ENCODE results near the gene CASR.
"Not testable (repeated sequence)": the region's sequence is repeated elsewhere in the genome, so short reads cannot be mapped to it uniquely, and the experiment has no call there.

CASR gene, protein sequence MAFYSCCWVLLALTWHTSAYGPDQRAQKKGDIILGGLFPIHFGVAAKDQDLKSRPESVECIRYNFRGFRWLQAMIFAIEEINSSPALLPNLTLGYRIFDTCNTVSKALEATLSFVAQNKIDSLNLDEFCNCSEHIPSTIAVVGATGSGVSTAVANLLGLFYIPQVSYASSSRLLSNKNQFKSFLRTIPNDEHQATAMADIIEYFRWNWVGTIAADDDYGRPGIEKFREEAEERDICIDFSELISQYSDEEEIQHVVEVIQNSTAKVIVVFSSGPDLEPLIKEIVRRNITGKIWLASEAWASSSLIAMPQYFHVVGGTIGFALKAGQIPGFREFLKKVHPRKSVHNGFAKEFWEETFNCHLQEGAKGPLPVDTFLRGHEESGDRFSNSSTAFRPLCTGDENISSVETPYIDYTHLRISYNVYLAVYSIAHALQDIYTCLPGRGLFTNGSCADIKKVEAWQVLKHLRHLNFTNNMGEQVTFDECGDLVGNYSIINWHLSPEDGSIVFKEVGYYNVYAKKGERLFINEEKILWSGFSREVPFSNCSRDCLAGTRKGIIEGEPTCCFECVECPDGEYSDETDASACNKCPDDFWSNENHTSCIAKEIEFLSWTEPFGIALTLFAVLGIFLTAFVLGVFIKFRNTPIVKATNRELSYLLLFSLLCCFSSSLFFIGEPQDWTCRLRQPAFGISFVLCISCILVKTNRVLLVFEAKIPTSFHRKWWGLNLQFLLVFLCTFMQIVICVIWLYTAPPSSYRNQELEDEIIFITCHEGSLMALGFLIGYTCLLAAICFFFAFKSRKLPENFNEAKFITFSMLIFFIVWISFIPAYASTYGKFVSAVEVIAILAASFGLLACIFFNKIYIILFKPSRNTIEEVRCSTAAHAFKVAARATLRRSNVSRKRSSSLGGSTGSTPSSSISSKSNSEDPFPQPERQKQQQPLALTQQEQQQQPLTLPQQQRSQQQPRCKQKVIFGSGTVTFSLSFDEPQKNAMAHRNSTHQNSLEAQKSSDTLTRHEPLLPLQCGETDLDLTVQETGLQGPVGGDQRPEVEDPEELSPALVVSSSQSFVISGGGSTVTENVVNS

DNA sequence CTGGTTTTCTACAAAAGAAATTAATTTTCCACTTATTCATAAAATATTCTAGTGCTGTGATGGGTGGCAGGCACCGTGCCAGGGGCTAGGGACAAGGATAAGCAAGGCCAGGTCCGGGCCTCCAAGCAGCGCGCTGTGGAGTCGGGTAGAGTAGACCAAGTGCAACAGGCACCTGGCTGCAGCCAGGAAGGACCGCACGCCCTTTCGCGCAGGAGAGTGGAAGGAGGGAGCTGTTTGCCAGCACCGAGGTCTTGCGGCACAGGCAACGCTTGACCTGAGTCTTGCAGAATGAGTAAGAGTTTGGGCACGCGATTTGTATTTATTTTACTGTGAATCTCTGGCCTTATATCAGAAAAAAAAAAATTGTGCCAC is at the start of gene CASR:
CASR (plus strand) TSS at position 148 of the 372 bp plus-strand sequence. CDS start 70,522 bp downstream, outside the sequence.
- H3K27me3 Mint-ChIP-seq: peaks cover 30% of the 10 kb centered on the region
- peak within 1 kb of the TSS; percentile 83 for H3K4me3 Mint-ChIP-seq
- DNase-seq (ENCODE audit: low spot score in 2 of 2): no peak
- H3K36me3 Mint-ChIP-seq: no peaks in the 10 kb centered on the region
- H3K9me3 Mint-ChIP-seq: no peaks in the 10 kb centered on the region
- H3K27ac Mint-ChIP-seq: peak within 1 kb of the TSS; percentile 26
- ATAC-seq (ENCODE audit: low read depth): peak; percentile 47
- H3K4me1 Mint-ChIP-seq: peaks cover 7% of the 10 kb centered on the region

GRCh38 chr3:122146466-122146865 is 37.0 kb upstream of the CASR start:
- Mint-ChIP-seq H3K36me3 (peaks cover 3% of the 10 kb centered on the region), H3K9me3 (no peaks in the 10 kb centered on the region), H3K27ac (no peak overlapping the region), H3K4me3 (no peak overlapping the region), H3K4me1 (no peaks in the 10 kb centered on the region), H3K27me3 (no peaks in the 10 kb centered on the region)
- ATAC-seq (ENCODE audit: low read depth): no peak
- DNase-seq (ENCODE audit: low spot score in 2 of 2): no peak

DNA sequence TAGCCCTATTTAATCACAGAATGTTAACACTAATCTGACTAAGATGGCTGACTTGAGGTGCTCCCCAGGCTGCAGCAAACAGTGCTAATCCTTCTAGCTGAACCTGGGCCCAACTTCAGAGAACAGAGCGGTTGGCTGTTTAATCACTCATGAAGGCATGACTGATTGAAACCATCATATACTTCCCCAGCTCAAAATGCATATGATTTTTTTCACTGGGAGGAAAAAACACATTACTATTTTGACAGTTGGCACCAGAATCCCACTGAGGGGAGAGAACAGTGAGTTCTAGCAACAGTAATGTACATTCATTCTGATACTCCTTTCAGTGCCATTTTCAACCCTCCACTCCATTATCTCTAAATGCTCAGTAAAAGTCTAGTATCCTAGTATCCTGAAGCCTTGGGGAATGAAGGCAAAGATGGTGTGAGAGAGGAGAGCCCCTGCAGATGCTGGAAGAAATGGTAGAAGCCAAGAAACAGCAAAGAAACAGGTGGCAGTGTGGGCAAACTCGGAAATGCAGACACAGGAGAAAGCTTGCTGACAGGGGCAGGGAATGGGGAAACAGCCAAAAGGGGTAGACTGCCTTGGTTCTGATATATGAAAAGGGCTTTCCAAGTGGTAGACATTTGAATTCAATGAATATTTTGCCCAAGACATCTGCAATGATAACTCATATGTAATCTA is 34.4 kb upstream of the CASR start:
- H3K36me3 Mint-ChIP-seq: peaks cover under 1% of the 10 kb centered on the region
- no peaks in the 10 kb centered on the region for H3K27me3 Mint-ChIP-seq
- no peak for ATAC-seq (ENCODE audit: low read depth)
- no peak for DNase-seq (ENCODE audit: low spot score in 2 of 2)
- no peaks in the 10 kb centered on the region for H3K4me1 Mint-ChIP-seq
- no peaks in the 10 kb centered on the region for H3K9me3 Mint-ChIP-seq
- H3K4me3 Mint-ChIP-seq: no peak overlapping the region
- H3K27ac Mint-ChIP-seq: no peak overlapping the region

- no peak for ATAC-seq (ENCODE audit: low read depth)
- H3K9me3 Mint-ChIP-seq: peaks cover 7% of the 10 kb centered on the region
- no peak for DNase-seq (ENCODE audit: low spot score in 2 of 2)
- H3K27me3 Mint-ChIP-seq: no peaks in the 10 kb centered on the region
- H3K36me3 Mint-ChIP-seq: peaks cover 3% of the 10 kb centered on the region
- H3K4me1 Mint-ChIP-seq: no peaks in the 10 kb centered on the region
- H3K27ac Mint-ChIP-seq: no peak overlapping the region
- H3K4me3 Mint-ChIP-seq: no peak overlapping the region
These were observed 32.0 kb upstream of the CASR start for GRCh38 chr3:122151480-122151879.

DNA sequence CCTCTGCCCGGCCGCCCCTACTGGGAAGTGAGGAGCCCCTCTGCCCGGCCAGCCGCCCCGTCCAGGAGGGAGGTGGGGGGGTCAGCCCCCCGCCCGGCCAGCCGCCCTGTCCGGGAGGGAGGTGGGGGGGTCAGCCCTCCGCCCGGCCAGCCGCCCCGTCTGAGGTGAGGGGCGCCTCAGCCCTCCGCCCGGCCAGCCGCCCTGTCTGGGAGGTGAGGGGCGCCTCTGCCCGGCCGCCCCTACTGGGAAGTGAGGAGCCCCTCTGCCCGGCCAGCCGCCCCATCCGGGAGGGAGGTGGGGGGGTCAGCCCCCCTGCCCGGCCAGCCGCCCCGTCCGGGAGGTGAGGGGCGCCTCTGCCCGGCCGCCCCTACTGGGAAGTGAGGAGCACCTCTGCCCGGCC is 18.5 kb upstream of the CASR start:
- not testable (repeated sequence) for DNase-seq (ENCODE audit: low spot score in 2 of 2); H3K27me3 Mint-ChIP-seq; H3K4me1 Mint-ChIP-seq; H3K36me3 Mint-ChIP-seq; H3K27ac Mint-ChIP-seq; H3K4me3 Mint-ChIP-seq; ATAC-seq (ENCODE audit: low read depth)
- peaks cover 12% of the 10 kb centered on the region for H3K9me3 Mint-ChIP-seq

- DNase-seq (ENCODE audit: low spot score in 2 of 2): no peak
- no peaks in the 10 kb centered on the region for H3K4me1 Mint-ChIP-seq
- H3K27me3 Mint-ChIP-seq: peaks cover 2% of the 10 kb centered on the region
- no peak overlapping the region for H3K4me3 Mint-ChIP-seq
- no peak for ATAC-seq (ENCODE audit: low read depth)
- no peak overlapping the region for H3K27ac Mint-ChIP-seq
- H3K9me3 Mint-ChIP-seq: peaks cover 4% of the 10 kb centered on the region
- H3K36me3 Mint-ChIP-seq: peaks cover 2% of the 10 kb centered on the region
These were observed 15.8 kb upstream of the CASR start for GRCh38 chr3:122167630-122168029.

DNA sequence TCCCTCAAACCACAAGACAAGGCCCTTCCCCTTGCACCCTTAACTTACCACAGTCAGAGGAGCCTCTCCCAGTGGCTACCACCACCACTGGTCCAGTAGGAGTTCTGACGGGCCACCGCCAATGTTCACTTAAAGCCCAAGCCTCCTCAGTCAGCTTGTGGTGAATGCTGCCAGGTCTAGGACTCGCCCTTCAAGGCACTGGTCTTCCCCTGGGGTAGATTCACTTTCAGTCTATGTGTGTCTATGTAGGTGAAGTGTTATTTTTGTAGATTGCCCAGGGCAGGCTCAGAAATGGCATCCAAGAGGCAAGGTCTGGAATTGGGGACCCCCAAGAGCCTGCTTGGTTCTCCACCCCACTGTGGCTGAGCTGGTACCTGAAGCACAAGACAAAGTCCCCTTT is 15.4 kb upstream of the CASR start:
- no peaks in the 10 kb centered on the region for H3K4me1 Mint-ChIP-seq
- DNase-seq (ENCODE audit: low spot score in 2 of 2) (no peak), ATAC-seq (ENCODE audit: low read depth) (no peak)
- H3K27ac Mint-ChIP-seq: no peak overlapping the region
- H3K9me3 Mint-ChIP-seq: peaks cover 7% of the 10 kb centered on the region
- H3K36me3 Mint-ChIP-seq: peaks cover 5% of the 10 kb centered on the region
- no peak overlapping the region for H3K4me3 Mint-ChIP-seq
- H3K27me3 Mint-ChIP-seq: peaks cover 4% of the 10 kb centered on the region

DNA sequence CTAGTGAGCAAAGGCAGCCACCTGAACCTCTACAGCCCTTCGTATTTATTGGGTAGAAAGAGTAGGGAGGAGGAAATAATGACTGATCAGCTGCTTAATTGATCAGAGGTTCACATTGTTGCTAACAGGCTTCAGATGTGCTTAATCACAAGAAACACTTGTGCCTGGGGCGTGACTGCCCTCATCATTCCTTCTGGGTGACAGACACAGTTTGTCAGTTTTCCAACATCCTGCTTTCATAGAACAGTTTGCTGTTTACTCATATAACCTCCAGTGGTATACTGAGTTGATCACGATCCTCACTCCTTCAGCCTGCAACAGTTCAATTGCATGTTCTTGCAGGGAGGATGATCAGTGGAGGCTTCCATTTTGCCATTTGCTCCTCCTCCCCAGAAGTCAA is 13.6 kb upstream of the CASR start:
- Mint-ChIP-seq H3K27me3 (peaks cover 4% of the 10 kb centered on the region), H3K9me3 (peaks cover 7% of the 10 kb centered on the region), H3K4me3 (no peak overlapping the region), H3K27ac (no peak overlapping the region), H3K4me1 (no peaks in the 10 kb centered on the region), H3K36me3 (peaks cover 5% of the 10 kb centered on the region)
- ATAC-seq (ENCODE audit: low read depth) (no peak), DNase-seq (ENCODE audit: low spot score in 2 of 2) (no peak)

GRCh38 chr3:122171361-122171760 is 12.1 kb upstream of the CASR start:
- DNase-seq (ENCODE audit: low spot score in 2 of 2); H3K27me3 Mint-ChIP-seq; H3K4me3 Mint-ChIP-seq; H3K4me1 Mint-ChIP-seq; H3K27ac Mint-ChIP-seq; H3K9me3 Mint-ChIP-seq; ATAC-seq (ENCODE audit: low read depth); H3K36me3 Mint-ChIP-seq: not testable (repeated sequence)

DNA sequence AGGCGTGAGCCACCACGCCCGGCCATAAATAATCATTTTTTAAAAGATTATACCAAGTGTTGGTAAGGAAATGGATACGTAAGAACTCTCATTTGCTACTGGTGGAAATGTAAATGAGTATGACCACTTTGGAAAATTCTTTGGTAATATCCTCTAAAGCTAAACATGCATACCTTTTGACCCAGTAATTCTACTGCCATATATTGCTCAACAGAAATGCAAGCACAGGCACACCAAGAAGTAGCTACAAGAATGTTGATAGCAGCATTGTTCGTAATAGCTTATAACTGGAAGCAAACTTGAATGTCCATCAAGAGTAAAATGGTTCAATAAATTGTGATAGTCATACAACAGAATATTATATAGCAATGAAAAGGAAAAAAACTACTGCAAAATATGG is 4.8 kb upstream of the CASR start:
- DNase-seq (ENCODE audit: low spot score in 2 of 2): no peak
- Mint-ChIP-seq H3K4me3 (no peak overlapping the region), H3K9me3 (peaks cover 4% of the 10 kb centered on the region), H3K27ac (no peak overlapping the region), H3K36me3 (no peaks in the 10 kb centered on the region), H3K27me3 (peaks cover 21% of the 10 kb centered on the region), H3K4me1 (peaks cover 3% of the 10 kb centered on the region)
- ATAC-seq (ENCODE audit: low read depth): no peak

GRCh38 chr3:122183893-122184590 is 574 bp downstream of the CASR start:
- H3K36me3 Mint-ChIP-seq: no peaks in the 10 kb centered on the region
- H3K9me3 Mint-ChIP-seq: no peaks in the 10 kb centered on the region
- H3K27me3 Mint-ChIP-seq: peaks cover 32% of the 10 kb centered on the region
- H3K4me3 Mint-ChIP-seq: peak overlapping the region; percentile 83
- H3K27ac Mint-ChIP-seq: peak overlapping the region; percentile 26
- H3K4me1 Mint-ChIP-seq: peaks cover 7% of the 10 kb centered on the region
- DNase-seq (ENCODE audit: low spot score in 2 of 2) (peak in 1 of 2 donors; percentile 5), ATAC-seq (ENCODE audit: low read depth) (peak; percentile 38)

GRCh38 chr3:122184591-122184929 is 1.1 kb downstream of the CASR start:
- peaks cover 7% of the 10 kb centered on the region for H3K4me1 Mint-ChIP-seq
- H3K27ac Mint-ChIP-seq: no peak overlapping the region
- H3K4me3 Mint-ChIP-seq: no peak overlapping the region
- H3K36me3 Mint-ChIP-seq: no peaks in the 10 kb centered on the region
- H3K9me3 Mint-ChIP-seq: no peaks in the 10 kb centered on the region
- no peak for DNase-seq (ENCODE audit: low spot score in 2 of 2)
- peaks cover 31% of the 10 kb centered on the region for H3K27me3 Mint-ChIP-seq
- ATAC-seq (ENCODE audit: low read depth): no peak

GRCh38 chr3:122186372-122186771 is 2.9 kb downstream of the CASR start:
- Mint-ChIP-seq H3K36me3 (no peaks in the 10 kb centered on the region), H3K4me1 (peaks cover 7% of the 10 kb centered on the region), H3K4me3 (no peak overlapping the region), H3K27me3 (peaks cover 27% of the 10 kb centered on the region), H3K27ac (no peak overlapping the region), H3K9me3 (no peaks in the 10 kb centered on the region)
- ATAC-seq (ENCODE audit: low read depth): no peak
- DNase-seq (ENCODE audit: low spot score in 2 of 2): no peak

Measured in memory B cell (primary cell).